NCI-H2227 (cell line): ENCODE measurements around the gene BIK.

Source experiments
- DNase-seq: peaks from one replicate; lab custom pipeline; 2025; ENCODE audit not compliant: unreplicated experiment; lab: John Stamatoyannopoulos, UW

Gene BIK

DNA sequence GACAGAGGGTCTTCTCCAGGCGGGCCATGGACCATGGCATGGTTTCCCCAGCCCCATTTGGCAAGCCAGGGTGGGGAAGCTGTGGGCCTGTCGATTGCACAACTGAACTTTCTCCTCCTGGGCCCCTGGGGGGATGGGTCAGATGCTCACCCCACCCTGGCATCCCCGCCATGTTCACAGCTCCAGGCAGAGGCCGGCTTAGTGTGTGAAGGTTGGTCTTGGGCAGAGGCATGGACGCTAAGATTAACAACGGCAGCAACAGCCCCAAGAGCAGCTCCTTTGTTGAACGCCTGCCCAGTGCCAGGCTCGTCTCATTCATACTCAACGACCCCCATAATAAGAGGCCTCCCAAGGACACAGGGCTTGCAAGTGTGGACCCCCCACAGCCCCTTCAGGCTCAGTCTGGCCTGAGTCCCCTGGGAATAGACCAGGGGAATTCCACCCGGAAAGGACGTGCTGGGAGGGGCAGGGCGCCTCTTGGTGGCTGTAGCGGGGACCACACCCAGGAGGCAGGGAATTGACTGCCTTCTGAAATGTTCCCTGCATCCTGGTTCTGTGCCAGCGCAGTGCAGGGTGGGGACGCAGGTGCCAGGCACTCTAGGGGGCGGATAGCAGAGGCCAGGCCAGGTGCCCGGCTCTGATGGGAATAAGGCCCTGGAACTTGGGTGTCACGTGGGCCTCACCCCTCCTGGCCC lies 49.1 kb downstream of the BIK start:
- DNase-seq = no peak

DNA sequence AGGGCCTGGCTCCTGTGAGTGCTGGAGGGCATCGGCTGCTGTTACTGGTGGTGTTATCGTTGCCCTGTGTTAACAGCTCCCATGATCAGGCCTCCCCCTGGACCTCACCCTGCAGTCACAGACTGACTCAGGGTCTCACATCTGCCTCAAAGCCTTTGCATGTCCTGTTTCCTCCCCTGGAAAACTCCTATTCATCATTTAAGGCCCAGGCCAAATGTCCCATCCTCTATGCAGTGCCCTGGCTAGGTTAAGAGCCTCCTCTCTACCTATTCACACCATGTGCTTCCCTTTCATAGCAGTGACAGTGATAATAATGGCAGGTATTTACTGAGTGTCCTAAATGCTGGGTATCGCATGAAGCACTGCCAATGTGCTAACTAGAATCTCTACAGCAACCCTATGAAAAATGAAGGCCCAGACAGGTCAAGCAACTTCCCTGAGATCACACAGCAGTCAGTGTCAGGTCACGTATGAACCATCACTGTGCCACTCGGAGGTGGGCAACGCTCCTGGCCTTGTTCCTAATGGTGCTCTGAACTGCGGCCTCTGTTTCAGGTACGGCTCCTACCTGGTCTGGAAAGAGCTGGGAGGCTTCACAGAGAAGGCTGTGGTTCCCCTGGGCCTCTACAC lies 50.1 kb downstream of the BIK start:
- DNase-seq = no peak

DNA sequence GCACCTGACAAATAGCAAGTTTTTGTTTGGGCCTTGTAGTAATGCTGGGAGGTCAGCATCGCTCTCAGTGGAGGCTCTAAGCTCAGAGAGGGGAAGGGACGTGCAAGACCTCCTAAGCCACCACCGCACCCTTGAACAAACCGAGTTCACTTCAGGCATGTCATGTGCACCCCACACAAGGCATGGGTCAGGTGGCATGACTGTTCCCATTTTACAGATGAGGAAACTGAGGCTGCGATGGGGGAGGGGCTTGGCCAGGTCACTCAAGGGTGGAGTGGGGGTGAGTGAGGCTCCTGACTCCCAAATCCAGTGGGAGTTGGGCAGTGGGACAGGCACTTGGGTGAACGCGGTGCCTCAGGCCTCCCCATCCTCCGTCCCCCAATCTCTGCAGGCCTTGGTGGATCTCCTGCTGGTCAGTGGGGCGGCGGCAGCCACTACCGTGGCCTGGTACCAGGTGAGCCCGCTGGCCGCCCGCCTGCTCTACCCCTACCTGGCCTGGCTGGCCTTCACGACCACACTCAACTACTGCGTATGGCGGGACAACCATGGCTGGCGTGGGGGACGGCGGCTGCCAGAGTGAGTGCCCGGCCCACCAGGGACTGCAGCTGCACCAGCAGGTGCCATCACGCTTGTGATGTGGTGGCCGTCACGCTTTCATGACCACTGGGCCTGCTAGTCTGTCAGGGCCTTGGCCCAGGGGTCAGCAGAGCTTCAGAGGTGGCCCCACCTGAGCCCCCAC lies 52.0 kb downstream of the BIK start:
- DNase-seq = no peak

DNA sequence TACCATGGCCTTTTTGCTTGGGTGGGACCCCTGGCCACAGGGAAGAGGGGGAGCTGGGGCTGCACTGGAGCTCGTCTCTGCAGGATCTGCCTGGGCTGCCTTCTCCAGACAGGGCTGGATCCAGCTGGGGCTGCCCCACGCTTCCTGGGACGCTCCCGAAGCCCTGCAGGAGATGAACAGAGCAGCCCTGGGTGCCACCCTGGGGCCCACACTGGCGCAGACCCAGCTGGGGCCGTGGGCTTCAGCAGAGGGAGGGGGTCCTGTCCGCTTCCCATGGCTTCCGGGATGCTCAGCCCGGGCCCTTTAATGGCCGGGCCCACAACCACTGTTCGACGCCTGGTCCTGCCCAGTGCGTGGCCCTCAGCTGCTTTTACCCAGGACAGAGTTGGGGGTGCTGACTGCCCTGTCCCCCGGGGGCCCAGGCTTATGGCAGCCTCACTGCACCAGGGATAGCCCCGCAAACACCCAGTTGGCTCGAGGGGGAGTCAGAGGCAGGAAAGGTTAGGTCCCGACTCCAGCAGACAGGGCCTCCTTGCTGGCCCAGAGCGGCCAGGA lies 52.8 kb downstream of the BIK start:
- DNase-seq = no peak

DNA sequence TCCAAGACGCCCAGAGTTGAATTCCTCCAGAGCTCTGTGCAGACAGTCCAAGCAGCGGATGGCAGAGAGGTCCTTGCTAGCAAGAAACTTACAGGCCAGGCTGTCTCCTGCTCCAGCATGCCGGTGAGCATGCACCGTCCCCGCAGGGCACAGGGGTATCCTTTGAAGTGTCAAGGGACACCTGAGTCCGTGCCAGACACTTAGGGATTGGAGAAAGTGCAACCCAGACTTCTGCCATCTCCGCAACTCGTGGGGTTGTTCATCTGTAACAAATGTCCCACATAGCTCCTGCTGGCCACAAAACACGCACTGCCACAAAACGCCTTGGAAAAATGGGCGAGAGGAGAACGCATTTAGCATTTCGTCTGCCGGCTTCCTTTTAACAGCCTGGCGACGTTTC lies 54.1 kb downstream of the BIK start:
- no peak for DNase-seq

DNA sequence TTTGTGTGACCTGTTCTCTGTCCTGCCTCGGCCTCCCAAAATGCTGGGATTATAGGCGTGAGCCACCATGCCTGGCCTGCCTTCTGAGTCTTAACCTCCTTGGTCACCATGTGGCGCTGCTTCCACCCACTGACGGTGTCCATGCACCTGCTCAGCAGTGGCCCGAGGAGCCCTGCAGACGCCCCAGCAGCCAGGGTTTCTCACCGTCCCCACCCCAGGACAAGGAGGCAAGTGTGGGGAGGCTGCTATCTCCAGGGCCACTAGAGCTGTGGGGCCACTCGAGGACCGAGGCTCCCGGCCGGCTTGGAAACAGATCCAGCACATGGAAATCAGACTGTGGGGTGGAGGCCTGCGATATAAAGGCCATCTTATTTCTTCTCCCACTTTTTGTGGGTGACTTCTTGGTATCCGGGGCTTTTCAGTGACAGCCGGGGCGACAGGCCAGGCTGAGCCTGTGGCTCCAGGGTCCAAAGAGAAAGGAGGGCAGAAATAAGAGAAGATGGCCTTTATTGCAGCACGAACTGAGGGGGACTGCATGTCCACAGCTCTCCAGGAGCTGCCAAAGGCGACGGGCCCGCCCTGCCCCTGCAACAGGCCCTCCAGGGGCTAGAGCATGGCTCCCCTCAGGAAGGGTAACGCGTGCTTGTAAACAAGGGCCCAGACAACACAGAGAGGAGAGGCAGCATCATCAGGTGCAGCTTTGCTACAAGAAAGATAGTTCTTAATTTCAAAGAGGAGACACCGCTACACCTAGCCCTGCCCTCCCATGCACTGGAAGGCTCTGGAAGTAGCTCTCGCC lies 55.8 kb downstream of the BIK start:
- DNase-seq = no peak

DNA sequence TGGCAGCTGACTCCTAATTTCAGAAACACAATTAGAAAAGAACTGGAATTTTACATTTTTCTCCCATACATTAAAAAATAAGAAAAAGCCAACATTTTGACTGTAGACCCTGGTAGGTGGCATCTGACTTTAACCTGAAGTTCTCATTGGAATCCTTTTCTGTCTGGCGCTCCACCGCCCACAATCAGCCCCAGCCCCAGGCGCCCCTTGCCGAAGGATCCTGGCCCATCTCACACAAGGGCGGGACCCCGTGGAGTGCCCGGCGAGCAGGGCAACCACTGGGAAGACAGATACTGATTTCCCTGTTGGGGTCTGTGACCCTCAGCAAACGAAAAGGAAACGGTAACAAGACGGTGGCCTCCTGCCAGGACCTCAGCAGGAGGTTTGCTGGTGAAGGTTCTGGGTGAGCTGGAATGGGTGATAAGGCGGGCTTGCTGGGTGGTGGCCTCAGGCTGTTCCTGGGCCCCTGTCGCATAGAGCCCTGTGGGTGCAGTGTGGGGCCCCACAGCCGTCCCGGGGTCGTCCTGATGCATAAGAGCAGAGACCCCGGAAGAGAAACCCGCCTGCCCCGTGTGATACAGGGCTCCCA lies 56.5 kb downstream of the BIK start:
- no peak for DNase-seq

DNA sequence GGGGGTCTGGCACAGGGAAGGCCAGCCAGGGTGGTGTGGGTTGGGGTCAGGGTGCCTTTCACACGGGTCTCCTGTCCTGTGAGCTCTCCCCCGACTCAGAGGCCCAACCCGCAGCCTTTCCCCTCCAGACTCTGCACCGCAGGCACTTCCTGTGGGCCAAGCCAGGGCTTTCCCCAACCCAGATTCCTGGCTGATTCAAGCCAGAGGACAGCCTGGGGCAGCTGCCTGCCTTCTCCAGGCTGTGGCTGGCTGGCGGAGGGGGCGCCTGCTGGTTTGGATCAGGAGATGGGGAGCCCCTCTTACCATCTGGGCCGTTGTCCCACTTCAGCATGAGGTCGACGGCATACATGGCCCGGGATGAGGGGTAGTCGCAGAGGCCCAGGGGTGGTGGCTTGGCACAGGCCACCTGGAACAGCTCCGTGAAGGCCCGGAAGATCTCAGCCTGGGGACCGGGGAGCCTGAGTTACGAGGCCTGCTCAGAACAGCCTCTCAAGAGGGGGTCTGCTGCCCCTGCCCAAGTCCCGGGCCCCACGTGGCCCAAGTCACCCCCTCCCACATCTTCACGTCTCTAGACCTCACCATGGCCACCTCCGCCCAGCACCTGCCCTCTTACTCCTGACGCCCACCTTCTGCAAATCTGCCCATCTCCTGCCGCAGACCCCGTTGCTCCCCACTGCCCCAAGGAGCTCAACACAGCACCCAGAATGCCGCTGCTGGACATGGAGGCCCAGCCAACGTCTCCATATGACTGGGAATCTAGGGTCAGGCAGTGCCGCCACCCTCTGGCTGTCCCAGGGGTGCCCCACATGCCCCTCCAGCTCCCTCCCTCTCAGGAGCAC lies 58.1 kb downstream of the BIK start:
- DNase-seq = no peak

DNA sequence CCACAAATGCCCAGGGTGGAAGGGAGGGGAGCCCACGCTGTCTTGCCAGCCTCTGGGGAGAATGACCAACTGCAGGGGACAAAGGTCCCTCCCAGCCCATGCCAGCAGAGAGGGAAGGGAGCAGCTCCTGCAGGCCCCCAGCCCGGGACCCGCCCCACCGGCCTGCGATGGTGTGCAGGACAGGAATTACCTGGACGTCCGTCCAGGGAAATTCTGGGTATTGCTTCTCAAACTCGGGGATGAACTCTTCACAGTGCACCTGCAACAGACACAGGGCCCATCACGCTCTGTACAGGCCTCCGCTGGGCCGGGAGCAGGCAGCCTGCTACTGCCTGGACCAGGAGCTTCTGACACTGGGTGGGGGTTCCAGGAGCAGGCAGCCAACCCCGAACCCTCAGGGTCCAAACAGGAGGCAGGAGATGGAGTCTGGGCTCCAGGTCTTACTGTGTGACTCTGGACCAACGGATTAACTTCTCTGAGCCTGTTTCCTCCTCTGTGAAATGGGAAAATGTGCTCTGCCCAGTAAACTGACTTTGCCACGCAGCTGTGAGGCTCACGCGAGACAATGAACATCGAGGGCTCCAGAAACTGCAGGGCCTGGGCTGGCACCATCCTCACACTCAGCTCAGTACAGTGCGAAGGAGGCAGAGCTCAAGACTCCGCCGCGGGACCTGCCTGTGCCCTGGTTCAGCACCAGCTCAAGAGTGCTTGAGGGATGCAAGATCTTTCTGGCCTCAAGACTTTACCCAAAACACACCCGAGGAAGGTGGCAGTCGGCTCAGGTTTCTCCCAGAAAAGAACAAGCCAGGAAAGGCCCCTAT lies 59.0 kb downstream of the BIK start:
- DNase-seq = no peak

DNA sequence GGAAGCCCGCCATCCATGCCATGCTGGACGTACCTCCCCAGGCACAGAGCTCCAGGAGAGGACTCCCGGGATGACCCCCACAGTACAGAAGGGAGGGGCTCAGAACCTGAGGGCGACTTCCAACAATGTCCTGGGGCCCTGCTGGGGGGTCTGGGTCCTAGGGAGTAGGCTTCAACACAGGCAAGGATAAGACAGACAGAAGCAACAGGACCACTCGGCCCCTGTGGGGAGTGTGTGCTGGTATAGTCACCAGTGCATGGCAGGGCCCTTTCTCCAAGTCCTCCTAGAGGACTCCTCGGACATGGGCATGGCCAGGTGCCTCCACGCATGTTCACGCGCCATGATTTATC lies 59.6 kb downstream of the BIK start:
- DNase-seq = no peak

DNA sequence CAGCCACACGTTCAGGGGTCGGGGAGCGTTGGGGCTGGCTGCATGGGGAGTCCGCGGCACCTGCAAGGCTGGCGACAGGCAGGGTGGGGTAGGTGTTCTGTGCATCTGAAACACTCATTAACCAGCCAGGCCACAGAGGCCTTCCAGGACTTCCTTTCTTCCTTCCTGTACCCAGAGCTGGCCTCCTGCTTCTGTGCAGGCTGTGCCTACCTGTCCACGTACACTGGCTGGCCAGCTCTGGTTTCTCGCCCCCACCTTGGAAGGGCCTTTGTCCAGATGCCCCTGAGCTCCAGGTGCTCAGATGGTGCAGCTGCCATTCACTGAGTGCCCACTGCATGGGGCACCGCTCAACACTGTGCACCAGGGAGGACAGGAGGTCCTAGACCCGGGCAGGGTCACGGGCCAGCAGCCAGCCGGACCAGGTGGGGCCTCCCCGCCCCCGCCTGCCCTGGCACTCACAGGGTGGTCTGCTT lies 60.5 kb downstream of the BIK start:
- DNase-seq = no peak

DNA sequence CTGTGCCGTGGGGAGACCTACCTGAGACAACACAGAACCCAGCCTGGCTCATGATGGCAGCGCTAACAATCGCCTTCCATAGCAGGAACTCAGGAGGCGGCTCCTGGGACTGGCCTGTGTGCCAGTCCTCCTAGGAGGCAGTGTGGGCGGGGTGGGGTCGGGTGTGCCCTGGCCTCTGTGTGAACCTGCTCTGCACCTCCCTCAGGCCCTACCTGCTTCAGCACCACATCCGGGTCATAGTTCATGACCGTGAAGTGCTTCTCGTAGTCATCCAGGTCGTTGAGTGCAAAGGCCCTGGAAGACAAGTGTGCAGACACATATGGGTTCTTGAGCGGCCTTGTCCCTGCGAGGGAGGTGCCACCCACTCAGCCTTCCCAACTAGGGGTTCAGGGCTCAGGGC lies 61.1 kb downstream of the BIK start:
- DNase-seq = no peak

DNA sequence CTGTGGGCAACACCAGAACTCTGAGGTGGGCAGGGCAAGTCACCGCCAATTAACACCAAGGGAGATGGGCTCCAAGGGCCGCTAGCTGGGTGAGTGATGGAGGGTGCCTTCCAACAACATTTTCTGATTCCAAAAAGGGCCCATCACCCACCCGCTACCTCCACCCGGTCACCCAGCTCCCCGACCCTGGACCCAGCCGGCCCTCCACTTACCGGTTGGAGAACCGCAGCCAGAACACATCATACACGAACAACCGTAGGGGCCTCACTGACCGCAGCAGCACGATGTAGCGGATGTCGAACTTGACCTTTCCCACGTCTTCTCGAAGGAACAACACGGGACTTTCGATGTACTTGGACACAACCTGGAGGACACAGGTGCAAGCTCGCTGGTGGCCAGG lies 61.6 kb downstream of the BIK start:
- DNase-seq = no peak

DNA sequence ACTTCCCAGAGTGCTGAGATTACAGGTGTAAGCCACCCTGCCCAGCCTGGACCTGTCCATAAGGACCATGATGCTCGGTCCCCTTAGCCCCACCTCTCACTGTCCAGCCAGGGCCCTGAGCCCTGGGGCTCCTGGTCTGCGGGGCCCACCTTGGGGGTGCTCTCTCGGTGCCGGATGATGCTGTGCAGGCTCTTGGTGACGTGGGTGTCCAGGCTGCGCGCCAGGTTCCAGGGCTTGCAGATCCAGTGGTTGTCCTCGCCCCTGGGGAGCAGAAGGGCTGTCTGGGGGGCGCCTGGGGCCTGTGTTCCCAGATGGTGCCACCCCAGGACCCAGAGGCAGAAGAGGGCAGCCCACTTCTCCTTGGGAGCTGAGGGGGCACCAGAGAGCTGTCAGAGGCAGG lies 63.0 kb downstream of the BIK start:
- DNase-seq = no peak

DNA sequence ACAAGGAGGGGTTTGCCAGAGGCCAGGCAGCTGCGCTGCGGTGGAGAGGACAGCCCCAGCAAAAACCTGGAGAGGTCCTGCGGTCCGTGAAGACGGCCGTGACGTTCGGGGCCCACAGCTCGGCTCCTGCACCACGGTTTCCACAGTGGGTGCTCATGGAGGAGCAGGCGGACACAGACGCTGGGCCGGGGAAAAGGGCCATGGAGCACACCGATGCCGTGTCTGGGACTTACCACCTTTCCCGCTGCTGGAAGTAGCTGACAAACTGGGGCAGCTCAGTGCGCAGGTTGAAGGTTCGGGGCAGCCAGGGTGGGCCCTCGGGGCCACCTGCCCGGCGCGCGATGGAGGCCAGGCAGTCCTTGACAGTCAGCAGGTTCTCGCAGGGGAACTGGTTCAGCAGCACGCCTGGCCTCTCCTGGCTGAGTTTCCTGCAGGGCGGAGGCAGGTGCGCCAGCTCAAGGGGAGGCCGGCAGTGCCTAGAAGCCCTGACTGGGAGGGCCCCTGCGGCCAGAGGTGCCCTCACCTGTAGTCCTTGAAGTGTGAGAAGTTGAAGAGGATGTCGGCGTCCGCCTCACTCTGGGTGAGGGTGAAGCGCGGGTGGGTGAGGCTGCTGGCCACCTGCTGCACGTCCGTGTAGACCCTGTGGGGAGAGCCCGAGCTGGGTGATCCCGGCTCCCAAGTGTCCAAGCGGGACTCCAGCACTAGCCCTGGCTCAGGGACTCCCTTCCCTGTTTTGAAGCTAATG lies 63.6 kb downstream of the BIK start:
- DNase-seq = no peak

DNA sequence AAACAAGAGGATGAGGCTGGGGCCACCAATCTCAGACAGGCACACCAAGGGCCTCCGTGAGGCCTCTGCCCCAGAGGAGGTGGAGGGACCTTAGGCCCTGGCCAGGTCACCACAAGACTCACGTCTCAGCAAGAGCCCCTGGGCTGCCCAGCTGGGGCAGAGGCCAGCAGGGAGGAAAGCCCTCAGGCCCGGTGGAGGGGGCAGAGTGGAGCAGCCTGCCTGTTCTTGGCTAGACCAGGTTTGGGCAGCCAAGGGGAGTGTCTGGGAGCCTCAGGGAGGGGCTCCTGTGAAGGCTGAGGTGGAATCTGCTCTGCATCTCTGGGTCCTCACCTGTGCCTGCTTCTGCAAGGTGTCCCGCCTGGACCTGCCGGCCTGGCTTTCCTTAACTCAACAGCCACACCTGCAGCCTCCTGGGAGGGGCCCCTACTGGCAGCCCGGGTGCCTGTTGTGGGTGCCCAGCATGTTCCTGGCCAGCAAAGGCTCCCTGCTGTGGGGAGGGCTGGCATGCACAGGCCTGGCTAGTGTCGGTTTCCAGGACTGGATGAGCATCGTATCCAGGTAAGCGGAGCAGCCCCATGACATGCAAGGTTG lies 64.5 kb downstream of the BIK start:
- no peak for DNase-seq

DNA sequence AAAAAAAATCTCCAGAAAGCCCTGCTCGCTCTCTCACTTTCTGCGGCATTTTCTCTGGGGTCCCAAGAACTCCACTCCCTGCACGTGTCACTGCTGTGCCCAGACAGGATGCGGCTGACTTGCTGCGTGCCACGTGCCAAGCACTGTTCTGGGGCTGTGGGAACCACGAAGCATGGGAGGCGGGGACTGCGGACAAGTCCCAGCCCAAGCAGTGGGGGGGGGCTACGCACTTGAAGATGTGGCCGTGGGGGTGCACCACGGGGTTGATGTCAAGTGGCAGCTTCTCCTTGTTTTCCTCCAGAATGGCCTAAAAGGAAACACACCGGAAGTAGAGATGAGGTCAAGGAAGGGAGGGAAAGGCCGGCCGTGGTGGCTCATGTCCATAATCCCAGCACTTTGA lies 65.5 kb downstream of the BIK start:
- DNase-seq = no peak

DNA sequence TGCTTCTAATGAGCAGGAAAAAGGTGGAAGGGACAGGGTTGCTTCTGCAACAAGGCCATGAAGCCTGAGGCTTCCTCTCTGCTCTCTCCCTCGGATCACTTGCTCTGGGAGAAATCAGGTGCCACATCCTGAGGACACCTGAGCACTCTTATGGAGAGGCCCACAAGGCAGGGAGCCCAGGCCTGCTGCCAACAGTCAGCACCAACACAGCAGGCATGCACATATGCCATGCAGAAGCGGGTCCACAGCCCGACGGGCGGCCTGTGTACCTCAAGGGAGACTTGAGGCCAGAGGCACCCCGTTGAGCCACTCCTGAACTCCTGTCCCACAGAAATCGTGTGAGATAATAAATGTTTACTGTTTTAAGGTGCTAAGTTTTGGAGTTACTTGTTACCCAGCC lies 66.9 kb downstream of the BIK start:
- no peak for DNase-seq
